Effector CD8-positive, alpha-beta T cell (primary cell): ENCODE results near the gene PPARD.
"Not testable (repeated sequence)": the region's sequence is repeated elsewhere in the genome, so short reads cannot be mapped to it uniquely, and the experiment has no call there.

ENCODE experiments used
- DNase-seq: peaks from one replicate; lab custom pipeline; 2025; lab: John Stamatoyannopoulos, UW

PPARD gene

DNA sequence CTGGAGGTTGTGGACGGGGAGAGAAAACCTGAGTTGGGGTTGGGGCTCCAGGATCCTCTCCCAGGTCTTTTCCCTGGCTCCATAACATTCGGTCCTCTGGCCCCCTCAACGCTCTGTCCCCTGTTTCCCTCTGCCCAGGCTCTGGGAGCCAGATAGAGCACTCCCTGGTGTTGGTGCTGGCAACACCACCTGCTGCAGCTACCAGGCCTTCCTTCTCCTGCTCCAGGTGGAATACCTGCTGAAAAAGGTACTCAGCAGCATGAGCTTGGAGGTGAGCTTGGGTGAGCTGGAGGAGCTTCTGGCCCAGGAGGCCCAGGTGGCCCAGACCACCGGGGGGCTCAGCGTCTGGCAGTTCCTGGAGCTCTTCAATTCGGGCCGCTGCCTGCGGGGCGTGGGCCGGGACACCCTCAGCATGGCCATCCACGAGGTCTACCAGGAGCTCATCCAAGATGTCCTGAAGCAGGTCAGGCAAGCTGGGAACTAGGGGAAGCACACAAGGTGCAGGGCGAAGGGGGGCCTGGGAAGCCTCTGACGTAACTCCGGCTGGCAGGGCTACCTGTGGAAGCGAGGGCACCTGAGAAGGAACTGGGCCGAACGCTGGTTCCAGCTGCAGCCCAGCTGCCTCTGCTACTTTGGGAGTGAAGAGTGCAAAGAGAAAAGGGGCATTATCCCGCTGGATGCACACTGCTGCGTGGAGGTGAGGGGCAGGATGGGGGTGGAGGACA lies 30.1 kb upstream of the PPARD start:
- DNase-seq, result no peak

DNA sequence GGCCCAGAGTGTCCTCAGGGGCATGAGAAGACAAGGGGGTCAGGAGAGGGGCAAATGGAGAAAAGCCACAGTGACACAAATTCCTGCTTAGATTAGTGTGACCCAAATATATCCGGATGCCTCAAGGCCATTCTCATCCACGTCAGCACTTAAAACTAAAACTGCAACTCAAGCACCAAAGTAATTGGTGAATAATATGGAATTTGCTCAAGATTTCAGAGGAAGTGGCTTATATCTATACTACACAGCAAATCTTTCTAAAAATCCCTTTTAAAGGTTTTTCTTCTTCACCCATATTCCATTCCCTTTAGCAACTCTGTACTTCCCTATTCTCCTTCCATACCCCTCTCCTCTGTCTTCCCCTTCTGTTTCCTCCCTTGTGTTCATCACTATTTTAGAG lies 29.6 kb upstream of the PPARD start:
- no peak for DNase-seq

DNA sequence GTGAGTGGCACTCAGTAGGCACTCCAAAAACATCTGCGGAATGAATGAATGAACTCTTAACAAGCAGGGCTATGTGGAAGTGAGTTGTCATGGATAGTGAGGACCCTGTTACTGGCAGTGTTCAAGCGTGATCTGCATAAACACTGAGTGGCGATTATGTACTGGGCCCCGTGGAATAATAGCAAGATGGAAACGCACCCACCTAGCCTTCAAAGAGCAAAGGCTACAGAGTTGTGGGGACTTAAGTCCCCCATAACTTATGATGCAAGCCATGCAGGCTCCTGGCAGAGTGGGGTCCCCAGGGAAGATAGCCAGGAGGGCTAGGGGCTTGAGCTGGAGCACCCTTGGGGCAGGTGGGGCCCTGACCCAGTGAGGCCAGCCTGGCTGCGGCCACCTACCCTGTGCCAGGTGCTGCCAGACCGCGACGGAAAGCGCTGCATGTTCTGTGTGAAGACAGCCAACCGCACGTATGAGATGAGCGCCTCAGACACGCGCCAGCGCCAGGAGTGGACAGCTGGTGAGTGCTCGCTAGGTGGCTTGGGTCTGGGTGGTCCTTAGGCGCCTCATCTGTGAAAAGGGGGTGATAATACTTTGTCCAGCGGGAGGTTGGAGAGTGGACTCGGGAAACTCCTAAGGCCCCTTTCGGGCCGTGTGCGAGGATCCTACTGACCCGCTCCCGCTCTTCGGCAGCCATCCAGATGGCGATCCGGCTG lies 24.7 kb upstream of the PPARD start:
- no peak for DNase-seq

DNA sequence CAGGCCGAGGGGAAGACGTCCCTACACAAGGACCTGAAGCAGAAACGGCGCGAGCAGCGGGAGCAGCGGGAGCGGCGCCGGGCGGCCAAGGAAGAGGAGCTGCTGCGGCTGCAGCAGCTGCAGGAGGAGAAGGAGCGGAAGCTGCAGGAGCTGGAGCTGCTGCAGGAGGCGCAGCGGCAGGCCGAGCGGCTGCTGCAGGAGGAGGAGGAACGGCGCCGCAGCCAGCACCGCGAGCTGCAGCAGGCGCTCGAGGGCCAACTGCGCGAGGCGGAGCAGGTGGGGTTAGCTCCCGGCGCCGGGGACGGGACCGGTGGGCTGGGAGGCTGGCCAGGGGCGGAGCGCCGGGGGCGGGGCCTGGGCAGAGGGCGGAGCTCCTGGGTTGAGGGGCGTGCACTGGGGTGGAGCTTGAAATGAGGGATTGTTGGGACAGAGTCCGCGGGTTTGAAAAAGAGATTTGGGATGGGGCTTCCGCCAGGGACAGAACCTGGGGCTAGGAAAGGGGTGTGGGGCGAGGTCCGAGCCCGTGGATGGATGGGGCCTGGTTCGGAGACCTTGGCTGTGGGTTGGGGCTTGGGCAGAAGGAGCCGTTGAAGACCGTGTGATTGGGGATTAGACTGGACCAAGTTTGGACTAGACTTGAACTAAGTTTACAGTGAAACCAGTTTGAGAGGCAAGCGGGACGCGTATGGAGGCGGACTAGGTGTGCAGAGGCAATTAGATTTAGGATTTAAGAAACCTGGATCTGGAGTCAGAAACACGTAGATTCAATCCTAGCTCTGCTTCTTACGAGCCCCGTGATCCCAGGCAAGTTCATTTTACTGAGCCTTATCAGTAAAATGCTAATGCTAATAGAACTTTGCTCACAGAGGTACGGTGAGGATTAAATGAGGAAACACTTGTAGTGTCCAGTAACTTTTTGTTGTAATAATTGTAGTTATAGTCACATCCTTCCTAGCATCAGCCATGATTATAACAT lies 23.9 kb upstream of the PPARD start:
- no peak for DNase-seq

- no peak for DNase-seq
These were observed 22.9 kb upstream of the PPARD start for GRCh38 chr6:35319346-35320030.

GRCh38 chr6:35320031-35320410 lies 22.3 kb upstream of the PPARD start:
- DNase-seq, result no peak

DNA sequence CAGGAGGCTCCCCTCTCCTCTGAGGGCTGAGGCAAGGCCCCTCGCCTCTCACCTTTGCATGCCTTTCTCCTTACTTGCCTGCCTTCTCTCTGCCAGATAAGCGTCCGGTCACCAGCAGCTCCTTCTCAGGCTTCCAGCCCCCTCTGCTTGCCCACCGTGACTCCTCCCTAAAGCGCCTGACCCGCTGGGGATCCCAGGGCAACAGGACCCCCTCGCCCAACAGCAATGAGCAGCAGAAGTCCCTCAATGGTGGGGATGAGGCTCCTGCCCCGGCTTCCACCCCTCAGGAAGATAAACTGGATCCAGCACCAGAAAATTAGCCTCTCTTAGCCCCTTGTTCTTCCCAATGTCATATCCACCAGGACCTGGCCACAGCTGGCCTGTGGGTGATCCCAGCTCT lies 21.3 kb upstream of the PPARD start:
- no peak for DNase-seq

DNA sequence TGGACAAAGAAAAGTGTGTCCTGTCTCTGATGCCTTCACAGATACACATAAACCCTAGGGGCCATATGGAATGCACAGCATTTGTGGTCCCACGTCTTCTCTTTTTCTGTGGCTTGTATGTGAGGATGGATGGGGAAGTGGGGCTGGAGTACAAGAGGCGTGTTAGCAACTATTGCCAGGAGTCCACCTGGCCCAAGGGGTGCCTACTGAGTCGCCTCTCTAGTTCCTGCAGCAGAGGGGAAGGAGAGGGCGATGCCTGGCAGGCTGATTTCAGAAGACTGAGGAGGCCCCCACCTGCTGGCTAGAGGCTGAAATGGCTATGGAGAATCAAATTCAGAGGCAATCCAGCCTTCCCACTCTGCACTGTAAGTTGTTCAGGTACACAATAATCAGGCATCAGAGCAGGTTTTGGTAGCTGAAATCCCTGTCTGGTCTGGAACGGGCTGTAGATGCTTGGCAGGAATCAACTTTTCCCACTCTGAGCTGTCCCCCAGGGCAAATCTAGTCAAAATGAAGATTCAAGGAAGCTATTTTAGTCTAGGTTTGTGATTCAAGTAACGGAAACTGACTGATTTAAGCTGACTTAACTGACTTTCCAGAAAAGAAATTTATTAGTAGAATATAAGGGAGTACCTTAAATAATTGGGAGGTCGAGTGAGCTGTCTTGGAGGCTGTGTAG lies 14.9 kb upstream of the PPARD start:
- peak; percentile 50 for DNase-seq

DNA sequence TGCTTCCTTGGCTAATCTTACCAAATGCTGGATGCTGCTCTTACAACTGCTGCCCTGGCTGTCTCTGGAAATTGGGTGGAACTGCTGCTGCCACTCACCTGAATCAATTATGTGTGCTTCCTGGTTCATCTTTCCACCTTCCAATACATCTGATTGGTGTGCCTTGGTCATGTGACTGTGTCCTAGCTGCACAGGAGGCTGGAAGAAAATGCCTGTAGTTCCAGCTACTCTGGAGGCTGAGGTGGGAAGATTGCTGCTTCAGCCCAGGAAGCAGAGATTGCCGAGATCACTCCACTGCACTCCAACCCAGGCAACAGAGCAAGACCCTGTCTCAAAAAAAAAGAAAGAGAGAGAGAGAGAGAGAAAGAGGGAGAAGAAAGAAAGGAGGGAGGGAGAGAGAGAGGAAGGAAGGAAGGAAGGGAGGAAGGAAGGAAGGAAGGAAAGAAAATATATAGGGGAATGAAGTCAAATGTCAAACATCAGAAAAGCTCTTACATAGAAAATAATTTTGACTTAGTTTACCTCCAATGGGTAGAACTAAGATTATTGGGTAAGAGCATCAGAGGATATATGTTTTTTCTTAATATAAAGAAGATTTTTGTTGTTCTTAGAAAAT lies 14.1 kb upstream of the PPARD start:
- no peak for DNase-seq

DNA sequence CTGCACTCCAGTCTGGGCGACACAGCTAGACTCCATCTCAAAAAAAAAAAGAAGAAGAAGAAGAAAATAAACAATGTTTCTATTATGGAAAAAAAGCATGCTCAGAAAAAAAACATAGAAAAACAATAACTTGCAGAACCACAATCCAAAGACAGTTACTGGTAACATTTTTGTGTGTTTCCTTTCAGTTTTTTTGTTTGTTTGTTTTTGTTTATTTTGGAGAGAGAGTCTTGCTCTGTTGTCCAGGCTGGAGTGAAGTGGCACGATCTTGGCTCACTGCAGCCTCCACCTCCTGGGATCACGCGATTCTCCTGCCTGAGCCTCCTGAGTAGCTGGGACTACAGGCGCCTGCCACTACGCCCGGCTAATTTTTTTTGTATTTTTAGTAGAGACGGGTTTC lies 13.4 kb upstream of the PPARD start:
- DNase-seq, result not testable (repeated sequence)

- DNase-seq, result no peak
These were observed 11.7 kb upstream of the PPARD start for GRCh38 chr6:35330541-35331119.

DNA sequence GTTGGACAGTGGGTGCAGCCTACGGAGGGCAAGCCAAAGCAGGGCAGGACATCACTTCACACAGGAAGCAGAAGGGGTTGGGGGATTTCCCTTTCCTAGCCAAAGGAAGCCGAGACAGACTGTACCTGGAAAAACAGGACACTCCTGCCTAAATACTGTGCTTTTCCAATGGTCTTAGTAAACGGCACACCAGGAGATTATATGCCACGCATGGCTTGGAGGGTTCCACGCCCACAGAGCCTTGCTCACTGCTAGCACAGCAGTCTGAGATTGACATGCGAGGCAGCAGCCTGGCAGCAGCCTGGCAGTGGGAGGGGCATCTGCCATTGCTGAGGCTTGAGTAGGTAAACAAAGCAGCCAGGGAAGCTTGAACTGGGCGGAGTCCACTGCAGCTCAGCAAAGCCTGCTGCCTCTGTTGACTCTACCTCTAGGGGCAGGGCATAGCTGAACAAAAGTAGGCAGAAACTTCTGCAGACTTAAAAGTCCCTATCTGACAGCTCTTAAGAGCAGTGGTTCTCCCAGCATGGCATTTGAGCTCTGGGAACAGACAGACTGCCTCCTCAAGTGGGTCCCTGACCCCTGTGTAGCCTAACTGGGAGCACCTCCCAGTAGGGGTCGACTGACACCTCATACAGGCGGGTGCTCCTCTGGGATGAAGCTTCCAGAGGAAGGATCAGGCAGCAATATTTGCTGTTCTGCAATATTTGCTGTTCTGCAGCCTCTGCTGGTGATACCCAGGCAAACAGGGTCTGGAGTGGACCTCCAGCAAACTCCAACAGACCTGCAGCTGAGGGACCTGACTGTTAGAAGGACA lies 10.1 kb upstream of the PPARD start:
- DNase-seq, result peak; percentile 51

DNA sequence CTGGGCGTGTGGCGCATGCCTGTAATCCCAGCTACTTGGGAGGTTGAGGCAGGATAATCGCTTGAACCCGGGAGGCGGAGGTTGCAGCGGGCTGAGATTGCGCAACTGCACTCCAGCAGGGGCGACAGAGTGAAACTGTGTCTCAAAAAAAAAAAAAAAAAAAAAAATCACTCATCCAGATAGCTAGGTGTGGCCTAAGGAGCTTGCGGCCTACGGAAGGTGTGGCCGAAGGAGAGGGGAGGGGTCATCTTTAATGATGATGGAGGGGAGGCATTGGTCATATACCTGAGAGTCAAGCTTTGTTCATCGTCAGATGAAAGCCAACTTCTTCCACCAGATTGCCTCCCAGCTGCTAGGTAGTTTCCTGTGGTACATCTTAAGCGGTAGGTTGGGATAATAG lies 801 bp upstream of the PPARD start:
- DNase-seq, result no peak

DNA sequence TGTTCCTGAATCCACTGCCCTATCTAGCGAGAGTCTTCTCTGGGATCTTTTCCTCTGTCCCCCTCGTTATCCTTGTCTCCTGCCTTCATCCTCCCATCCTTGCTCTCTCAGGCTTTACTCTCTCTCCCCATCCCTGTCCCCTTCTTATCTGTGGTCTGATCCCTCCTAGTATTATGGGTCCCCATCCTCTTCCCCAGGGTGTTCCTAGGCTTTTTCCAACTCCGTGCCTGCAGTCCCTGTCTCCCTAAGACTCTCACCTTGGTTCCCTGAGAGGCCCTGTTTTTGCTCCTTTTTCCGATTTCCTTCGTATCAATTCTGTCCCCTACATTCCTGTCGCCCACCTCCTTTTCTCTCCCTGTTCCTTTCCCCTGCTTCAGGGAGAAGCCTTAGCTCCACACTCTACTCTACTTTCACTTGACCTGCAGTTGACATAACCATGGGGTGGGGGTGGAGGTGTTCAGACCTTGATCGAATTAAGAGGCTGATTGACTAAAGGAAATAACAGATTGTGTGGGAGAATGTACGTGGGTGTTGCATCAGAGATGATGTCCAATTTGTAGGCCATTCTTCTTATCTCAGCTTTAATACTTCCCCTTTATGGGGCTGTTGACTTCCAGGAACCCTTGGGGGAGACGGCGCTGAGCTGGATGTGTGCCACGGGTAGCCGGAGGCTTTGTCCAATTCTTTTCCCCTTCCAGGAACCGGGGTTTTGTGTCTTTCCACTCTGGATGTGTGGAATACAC lies 905 bp downstream of the PPARD start:
- DNase-seq, result no peak

DNA sequence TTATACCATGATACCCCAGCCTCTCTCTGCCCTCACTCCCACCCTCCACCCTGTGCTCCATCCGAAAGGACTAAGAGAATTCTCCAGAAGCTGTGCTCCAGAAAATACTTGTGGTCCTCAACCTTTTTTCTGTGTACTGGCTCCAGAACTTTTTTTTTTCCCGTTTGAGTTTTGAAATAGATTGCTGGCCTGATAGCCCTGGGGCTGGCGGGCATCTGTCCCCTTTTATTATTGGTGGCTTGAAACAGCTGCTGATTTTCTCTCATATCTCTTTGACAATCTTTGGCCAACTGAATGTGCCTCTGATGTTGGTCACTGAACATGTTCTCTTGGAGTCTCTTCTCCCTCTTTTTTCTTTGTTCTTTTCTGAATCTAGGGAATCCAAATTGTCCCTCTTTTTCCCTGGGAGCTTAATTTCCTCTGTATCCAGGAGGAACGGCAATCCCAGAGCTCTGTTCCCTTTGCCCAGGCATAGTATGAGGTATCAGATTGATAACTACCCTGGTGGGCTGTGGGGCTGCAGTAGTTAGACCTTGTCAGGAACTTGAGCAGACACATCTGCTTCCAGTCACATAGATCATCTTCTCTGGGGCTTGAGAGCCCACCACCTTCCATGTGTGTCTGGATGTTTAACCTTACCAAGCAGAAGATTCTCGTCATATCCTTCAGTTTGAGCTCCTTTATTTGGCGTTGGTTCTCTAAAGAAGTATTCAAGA lies 1.6 kb downstream of the PPARD start:
- DNase-seq, result no peak

DNA sequence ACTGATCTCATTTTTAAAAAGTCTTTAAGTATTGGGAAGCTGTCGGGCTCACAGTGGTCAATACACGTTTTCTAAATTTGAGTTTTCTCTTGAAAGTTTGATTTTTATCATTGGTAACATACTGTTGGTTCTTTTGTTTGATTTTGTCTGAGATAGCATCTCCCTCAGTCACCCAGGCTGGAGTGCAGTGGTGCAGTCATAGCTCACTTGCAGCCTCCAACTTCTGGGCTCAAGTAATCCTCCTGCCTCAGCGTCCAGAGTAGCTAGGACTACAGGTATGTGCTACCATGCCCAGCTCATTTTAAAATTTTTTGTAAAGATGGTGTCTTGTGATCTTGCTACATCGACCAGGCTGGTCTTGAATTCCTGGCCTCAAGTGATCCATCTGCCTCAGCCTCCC lies 9.1 kb downstream of the PPARD start:
- DNase-seq, result no peak

DNA sequence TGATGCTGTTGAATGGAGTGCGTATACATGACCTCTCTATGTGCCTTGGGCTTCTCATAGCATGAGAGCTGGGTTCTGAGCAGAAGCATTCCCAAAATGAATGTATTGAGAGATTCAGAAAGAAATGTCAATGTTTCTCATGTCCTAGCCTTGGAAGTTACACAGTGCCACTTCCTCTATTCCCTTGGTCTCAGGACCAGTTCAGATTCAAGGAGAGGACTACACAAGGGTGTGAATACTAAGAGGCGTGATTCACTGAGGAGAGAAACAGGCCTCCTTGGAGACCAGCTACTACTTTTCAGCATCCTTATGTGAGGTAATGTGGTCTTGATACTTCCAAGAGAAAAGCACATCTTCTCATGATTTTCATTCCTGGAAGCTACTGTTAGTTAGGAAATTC lies 10.4 kb downstream of the PPARD start:
- DNase-seq, result no peak
